ENCODE data around the gene BDKRB1.

DNA sequence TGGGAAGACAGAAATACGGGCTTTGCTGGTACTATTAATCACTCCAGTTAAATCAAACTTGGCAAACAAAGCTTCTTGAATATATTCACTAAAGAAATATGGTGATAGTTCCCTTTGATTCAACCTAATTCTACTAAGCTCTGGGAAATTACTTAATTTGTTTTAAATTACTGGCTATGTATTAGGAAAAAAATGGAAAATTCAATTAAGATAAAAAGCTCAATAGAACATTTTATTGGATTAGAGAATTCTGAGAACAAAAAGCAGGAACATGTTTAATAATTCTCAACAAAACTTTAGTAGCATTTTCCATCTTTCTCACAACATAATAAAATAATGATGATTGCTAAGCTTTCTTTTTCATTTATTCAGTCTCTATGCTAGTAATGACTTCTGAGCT is 30.2 kb downstream of the BDKRB1 start:
- TF ChIP-seq CTCF (IDR thresholded peaks at IDR 0.05; ENCODE audit: low read depth, low read length, poor library complexity, severe bottlenecking) (no peak), EZH2phosphoT487 (IDR thresholded peaks at IDR 0.05; ENCODE audit: borderline replicate concordance, low read length) (no peak)

All from DOHH2 (cell line).